ENCODE results near the gene SPAG6. TPM values are rescaled to one million over a fixed set of nuclear protein-coding genes. Genes with fewer than 3 reads are reported as not detected.

The SPAG6 gene
- not detected for total RNA-seq

DNA sequence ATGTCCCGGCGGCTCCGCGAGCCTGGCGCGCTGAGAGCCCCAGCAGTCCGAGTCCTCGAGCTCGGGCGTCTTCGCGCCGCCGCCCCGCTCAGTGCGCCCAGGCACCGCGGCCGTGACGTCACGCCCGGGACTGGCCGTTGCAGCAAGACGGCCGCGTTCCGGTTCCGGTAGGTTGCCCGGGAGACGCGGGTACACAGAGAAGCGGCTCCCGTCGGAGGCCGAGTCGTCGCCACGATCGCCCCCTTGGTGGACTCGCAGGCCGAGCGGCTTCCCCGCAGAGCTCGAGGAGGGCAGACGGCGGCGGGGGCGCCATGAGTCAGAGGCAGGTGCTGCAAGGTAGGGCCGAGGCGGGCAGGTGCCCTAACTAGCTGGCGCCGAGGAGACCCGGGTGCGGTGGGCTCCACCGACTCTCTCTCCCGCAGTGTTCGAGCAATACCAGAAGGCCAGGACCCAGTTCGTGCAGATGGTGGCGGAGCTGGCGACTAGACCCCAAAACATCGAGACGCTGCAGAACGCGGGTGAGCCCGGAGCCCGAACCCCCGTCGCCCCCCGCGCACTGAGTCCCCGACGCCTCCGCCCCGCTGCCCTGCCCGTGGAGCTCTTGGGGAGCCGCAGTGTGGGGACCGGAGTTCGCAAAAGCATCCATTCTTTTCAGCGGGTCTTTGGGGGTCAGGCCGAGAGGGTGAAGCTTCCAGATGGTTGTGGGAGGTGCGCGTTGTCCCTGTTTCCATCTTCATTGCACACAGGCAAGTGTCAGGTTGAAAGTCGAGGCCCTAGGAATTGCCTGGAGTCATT, at the start of gene SPAG6:
SPAG6 (plus strand) TSS at position 196 of the 795 bp plus-strand sequence; CDS start at position 312, 116 bp downstream.
- Histone ChIP-seq H3K4me3 (peak within 1 kb of the TSS in 2 of 4 donors; percentile 0 to 29), H3K36me3 (no peaks in the 10 kb centered on the region), H3K4me1 (peaks cover 0 to 17% (median 4%) of the 10 kb centered on the region in 4 donors), H3K9me3 (no peaks in the 10 kb centered on the region), H3K27ac (no peak within 1 kb of the TSS), H3K27me3 (peaks cover 11 to 63% of the 10 kb centered on the region in 2 donors)
- WGBS, 2 donors: 6% methylated on average over 28 to 62 of the region's 83 CpGs
- TF ChIP-seq POLR2A (IDR thresholded peaks at IDR 0.05) (no peak), CTCF (IDR thresholded peaks at IDR 0.05) (no peak), EP300 (IDR thresholded peaks at IDR 0.05) (no peak)
- DNase-seq (ENCODE audit: low spot score in 2 of 2): no peak

DNA sequence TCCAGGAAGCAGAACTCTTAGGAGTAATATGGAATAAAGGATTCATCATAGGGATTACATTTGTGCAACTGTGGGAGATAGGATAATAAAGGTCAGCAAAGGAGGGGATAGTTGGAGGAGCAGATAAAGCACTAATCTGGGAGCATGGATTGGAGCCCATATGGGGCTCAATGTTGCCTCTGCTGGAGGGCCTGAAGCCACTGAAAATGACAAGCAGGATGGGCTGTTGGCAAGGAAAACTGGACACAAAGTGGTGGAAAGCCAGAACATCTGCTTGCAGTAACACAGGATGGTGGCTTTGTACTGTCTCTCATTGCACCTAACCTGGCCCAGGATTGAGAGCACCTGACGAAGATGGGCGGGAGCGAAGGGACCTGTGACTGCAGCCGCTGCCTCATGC, 44.1 kb upstream of the SPAG6 start:
- Histone ChIP-seq H3K9me3 (no peaks in the 10 kb centered on the region), H3K36me3 (no peaks in the 10 kb centered on the region), H3K4me3 (no peak overlapping the region), H3K4me1 (no peaks in the 10 kb centered on the region), H3K27me3 (no peaks in the 10 kb centered on the region), H3K27ac (no peak overlapping the region)
- WGBS, 2 donors: 98 to 100% methylated on average over 4 of the region's 4 CpGs
- DNase-seq (ENCODE audit: low spot score in 2 of 2): no peak
- TF ChIP-seq CTCF (IDR thresholded peaks at IDR 0.05): no peak
- TF ChIP-seq POLR2A (IDR thresholded peaks at IDR 0.05): no peak
- TF ChIP-seq EP300 (IDR thresholded peaks at IDR 0.05): no peak

GRCh38 chr10:22303461-22303860, 41.8 kb upstream of the SPAG6 start:
- no peak for DNase-seq (ENCODE audit: low spot score in 2 of 2)
- no peaks in the 10 kb centered on the region for H3K4me1 ChIP-seq
- H3K9me3 ChIP-seq: no peaks in the 10 kb centered on the region
- no peaks in the 10 kb centered on the region for H3K36me3 ChIP-seq
- no peak overlapping the region for H3K4me3 ChIP-seq
- 85 to 94% methylated on average over 3 of the region's 3 CpGs for WGBS, 2 donors
- no peaks in the 10 kb centered on the region for H3K27me3 ChIP-seq
- H3K27ac ChIP-seq: no peak overlapping the region
- TF ChIP-seq POLR2A (IDR thresholded peaks at IDR 0.05) (no peak), CTCF (IDR thresholded peaks at IDR 0.05) (no peak), EP300 (IDR thresholded peaks at IDR 0.05) (no peak)

- Histone ChIP-seq H3K27me3 (no peaks in the 10 kb centered on the region), H3K27ac (no peak overlapping the region), H3K9me3 (no peaks in the 10 kb centered on the region), H3K4me1 (no peaks in the 10 kb centered on the region), H3K4me3 (no peak overlapping the region), H3K36me3 (no peaks in the 10 kb centered on the region)
- no peak for TF ChIP-seq CTCF (IDR thresholded peaks at IDR 0.05)
- TF ChIP-seq POLR2A (IDR thresholded peaks at IDR 0.05): no peak
- TF ChIP-seq EP300 (IDR thresholded peaks at IDR 0.05): no peak
- no peak for DNase-seq (ENCODE audit: low spot score in 2 of 2)
- WGBS, 2 donors: 72 to 76% methylated on average over 2 of the region's 2 CpGs
Measured at GRCh38 chr10:22305721-22306120, 39.6 kb upstream of the SPAG6 start.

DNA sequence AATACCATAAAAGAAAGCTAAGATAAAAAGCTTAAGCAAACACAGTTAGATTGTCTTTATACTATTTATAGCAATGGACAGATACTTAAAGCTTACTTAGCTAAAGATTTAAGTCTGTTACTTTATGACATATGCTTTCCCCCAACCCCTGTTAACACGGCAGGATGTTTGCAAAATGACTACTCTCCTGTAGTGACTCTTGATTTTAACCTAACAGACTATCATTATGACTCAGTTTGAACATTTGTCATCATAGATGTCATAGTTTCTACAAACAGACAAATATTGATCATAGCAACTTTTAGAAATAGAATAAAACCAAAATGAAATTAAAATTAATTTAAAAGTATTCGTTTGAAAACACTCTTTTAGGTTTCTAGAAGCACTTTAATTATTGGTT, 36.9 kb upstream of the SPAG6 start:
- Histone ChIP-seq H3K36me3 (no peaks in the 10 kb centered on the region), H3K4me3 (no peak overlapping the region), H3K4me1 (no peaks in the 10 kb centered on the region), H3K27ac (no peak overlapping the region), H3K27me3 (no peaks in the 10 kb centered on the region), H3K9me3 (no peaks in the 10 kb centered on the region)
- TF ChIP-seq EP300 (IDR thresholded peaks at IDR 0.05): no peak
- TF ChIP-seq CTCF (IDR thresholded peaks at IDR 0.05): no peak
- no peak for TF ChIP-seq POLR2A (IDR thresholded peaks at IDR 0.05)
- 85 to 90% methylated on average over 2 of the region's 2 CpGs for WGBS, 2 donors
- DNase-seq (ENCODE audit: low spot score in 2 of 2): no peak

All from tibial nerve (tissue), 4 donors.